Measurements from ENCODE around the gene LTBP1.
A peak's percentile ranks its signal among the peaks of the same experiment; 100 is the strongest.

- TF ChIP-seq MAX (IDR thresholded peaks at IDR 0.05) (no peak), EGR1 (IDR thresholded peaks at IDR 0.05) (no peak), YY1 (IDR thresholded peaks at IDR 0.05; ENCODE audit: low read depth) (no peak), EP300 (IDR thresholded peaks at IDR 0.05; ENCODE audit: borderline replicate concordance) (no peak), TAF1 (IDR thresholded peaks at IDR 0.05; ENCODE audit: low read depth) (no peak), CEBPB (IDR thresholded peaks at IDR 0.05) (no peak), TEAD4 (IDR thresholded peaks at IDR 0.05) (no peak), RAD21 (IDR thresholded peaks at IDR 0.05; ENCODE audit: low read depth) (peak; percentile 77), USF1 (IDR thresholded peaks at IDR 0.05) (no peak)
- TF ChIP-seq, protein P1, sequence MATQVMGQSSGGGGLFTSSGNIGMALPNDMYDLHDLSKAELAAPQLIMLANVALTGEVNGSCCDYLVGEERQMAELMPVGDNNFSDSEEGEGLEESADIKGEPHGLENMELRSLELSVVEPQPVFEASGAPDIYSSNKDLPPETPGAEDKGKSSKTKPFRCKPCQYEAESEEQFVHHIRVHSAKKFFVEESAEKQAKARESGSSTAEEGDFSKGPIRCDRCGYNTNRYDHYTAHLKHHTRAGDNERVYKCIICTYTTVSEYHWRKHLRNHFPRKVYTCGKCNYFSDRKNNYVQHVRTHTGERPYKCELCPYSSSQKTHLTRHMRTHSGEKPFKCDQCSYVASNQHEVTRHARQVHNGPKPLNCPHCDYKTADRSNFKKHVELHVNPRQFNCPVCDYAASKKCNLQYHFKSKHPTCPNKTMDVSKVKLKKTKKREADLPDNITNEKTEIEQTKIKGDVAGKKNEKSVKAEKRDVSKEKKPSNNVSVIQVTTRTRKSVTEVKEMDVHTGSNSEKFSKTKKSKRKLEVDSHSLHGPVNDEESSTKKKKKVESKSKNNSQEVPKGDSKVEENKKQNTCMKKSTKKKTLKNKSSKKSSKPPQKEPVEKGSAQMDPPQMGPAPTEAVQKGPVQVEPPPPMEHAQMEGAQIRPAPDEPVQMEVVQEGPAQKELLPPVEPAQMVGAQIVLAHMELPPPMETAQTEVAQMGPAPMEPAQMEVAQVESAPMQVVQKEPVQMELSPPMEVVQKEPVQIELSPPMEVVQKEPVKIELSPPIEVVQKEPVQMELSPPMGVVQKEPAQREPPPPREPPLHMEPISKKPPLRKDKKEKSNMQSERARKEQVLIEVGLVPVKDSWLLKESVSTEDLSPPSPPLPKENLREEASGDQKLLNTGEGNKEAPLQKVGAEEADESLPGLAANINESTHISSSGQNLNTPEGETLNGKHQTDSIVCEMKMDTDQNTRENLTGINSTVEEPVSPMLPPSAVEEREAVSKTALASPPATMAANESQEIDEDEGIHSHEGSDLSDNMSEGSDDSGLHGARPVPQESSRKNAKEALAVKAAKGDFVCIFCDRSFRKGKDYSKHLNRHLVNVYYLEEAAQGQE (IDR thresholded peaks at IDR 0.05; ENCODE audit: low read depth), result no peak
These were observed 426.3 kb downstream of the LTBP1 start for GRCh38 chr2:33372940-33373553.

Data from Ishikawa (cell line).